HG02623 (cell line): ENCODE data around the gene LIPT2.

Experiments
- ATAC-seq: cut with Tn5 transposase; IDR thresholded peaks from one replicate; pipeline ENCODE4 v1.9.1; 2021; ENCODE audit warnings: moderate library complexity; ENCODE audit not compliant: unreplicated experiment

LIPT2 gene

DNA sequence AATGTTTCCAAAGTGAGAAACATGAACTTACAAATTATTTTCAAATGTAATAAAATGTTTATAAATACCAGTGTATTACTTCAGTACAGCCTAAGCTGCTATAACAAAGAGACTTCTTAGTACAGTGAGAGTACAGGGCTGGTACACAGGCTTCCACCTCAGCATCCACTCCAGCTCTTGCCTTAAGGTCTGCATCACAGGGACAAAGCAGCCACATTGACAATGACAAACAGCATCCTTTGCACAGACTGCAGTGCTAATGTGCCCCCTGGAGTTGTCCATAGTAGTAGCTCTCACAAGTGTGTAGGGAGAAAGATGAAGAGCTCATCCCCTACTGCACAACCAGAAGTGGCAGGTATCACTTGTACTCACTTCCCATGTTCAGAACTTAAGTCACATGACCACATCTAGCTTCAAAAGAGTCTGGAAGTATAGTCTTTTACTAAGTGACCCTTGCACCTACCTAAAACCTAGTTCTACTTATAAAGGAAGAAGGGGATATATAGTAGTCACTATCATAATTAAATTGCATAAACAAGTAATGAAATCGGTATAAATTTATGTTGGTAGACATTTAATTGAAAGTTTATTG, 10.7 kb upstream of the LIPT2 start:
- no peak for ATAC-seq

DNA sequence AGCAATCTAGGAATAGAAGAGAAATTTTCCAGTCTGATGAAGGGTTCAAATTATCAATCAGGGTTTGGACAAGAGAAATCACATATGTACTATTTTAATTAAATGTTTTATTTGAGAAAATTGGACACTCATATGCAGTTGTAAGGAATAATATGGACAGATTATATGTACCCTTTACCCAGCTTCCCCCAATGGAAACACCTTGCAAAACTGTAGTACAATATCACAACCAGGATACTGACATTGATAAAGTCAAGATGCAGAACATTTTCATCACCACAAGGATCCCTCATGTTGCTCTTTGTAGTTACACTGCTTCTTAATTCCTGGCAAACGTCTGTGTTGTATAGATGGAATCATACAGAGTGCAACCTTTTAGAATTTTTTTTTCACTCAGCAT, 1.4 kb upstream of the LIPT2 start:
- no peak for ATAC-seq

DNA sequence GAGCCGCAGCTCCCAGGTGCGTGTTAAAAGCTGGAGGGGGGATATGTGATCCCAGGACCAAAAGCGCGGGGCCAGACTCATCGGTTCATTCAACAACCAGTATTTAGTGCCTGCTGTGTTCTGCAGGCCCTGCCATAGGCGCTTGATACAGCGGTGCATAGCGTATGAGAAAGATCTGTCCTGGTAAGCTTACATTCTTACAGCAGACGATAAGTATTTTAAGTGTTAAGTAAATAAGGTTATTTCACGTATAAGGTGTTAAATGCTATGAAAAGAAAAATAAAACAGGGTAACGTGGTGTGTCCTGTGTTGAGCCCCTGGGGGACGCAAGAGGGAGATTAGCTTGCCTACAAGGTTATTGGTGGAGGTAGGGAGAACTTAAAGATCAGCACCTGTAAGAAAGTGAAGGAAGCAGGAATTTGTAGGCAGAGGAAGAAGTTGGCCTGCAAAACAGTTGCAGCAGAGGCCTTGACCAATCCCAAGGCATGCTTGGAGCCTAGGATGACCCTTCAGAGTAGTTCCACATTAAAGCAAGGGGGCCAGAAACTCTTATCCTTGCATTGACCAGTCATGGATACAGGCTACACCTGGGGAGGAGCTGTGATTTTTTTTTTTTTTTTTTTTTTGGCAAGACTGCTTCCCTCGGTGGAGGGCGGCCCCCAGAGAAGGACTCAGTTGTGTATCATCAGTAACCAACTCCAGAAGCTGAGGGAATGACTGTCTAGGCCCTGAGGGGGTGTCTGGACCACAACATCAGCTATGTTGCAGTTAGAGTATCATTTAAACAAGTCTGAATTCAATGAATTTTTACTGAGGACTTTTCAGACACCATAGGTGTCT, 487 bp upstream of the LIPT2 start:
- ATAC-seq = no peak

DNA sequence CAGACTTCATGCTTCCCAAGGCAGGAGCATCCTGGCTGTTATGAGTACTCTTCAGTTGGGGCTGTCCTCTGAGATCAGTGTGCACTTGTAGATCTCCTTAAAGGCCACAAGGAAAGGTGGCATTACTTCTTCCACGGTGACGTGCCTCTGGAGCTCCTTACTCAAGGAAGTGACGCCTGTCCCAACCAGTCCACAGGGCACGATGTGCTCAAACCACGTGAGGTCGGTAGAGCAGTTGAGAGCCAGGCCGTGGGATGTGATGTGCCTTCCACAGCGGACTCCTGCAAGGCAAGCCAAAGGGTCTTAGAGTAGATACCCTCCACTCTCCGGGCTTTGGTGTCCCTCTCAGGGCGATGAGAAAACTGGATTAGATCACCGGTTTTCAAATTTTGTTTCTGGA, 1.4 kb downstream of the LIPT2 start:
- ATAC-seq = no peak

DNA sequence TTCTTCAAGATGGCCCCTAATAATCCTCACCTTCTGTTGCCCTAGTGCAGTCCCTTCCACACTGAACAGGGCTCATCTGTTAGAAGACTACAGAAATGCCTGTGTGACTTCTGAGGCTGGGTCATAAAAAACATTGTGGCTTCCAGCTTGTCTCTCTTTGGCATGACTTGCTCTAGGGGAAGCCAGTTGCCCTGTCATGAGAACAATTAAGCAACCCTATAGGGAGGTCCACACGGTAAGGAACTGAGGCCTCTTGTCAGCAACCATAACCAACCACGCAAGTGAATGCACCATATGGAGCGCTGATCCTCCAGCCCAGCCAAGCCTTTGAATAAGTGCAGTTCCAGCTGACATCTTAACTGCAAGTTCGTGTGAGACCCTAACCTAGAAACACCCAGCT, 2.6 kb downstream of the LIPT2 start:
- no peak for ATAC-seq

DNA sequence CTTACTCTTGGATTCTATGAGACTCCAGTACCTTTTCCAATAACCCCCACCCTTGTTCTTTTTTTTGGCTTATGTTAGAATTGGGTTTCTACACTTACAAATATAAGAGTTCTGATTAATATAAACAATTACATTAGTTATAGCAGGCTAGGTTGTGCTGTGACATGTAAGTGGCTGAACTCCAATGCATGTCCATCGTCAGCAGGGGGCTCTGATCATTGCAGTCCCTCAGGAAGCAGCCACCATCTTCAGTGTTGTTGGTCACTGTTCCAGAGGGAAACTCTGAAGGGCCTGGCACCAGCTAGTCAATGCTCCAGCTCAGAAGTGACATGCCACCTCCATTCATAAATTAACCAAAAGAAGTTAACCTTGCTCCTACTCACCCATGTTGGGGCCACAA, 5.6 kb downstream of the LIPT2 start:
- ATAC-seq = no peak

DNA sequence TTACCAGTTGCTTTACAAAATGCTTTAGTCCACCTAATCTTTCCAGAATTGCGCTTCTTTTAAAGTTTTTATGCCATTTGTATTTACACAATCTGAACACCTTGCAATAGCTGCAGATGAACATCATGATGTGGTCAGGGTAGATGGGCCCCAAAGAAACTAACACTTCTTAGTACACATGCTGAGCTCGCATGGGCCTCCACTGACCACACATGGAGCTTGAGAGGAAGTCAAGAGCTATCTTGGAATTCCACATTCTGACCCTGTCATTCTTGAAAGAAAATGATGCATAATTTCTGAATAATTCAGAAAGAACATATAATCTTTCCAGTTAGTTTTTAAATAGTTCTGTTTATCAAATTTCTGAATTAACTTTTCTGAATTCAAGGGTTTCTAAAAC, 7.7 kb downstream of the LIPT2 start:
- ATAC-seq = no peak

DNA sequence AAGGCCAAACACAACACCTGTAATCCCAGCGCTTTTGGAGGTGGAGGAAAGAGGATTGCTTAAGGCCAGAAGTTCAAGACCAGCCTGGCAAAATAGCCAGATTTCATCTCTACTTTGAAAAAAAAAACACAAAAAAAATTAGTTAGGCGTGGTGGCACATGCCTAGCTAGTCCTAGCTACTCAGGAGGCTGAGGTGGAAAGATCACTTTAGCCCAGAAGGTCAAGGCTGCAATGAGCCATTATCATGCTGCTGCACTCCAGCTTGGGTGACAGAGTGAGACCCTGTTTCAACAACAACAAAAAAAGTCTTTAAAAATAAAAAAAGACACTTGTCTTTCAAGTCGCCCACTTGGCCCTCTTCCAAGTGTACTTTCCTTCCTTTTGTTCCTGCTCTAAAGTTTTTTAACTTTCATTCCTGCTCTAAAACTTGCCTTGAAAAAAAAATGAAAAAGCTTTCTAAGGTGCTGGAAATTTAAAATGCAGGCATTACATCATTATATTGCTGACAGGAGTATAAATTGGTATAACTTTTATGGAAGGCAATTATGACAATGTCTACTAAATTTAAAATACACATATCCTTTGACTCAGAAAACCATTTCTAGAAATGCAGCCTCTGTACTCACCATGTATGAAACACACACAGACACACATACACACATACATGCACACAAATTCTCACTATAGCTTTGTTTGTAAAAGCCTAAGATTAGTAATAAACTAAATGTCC, 12.7 kb downstream of the LIPT2 start:
- ATAC-seq = no peak

DNA sequence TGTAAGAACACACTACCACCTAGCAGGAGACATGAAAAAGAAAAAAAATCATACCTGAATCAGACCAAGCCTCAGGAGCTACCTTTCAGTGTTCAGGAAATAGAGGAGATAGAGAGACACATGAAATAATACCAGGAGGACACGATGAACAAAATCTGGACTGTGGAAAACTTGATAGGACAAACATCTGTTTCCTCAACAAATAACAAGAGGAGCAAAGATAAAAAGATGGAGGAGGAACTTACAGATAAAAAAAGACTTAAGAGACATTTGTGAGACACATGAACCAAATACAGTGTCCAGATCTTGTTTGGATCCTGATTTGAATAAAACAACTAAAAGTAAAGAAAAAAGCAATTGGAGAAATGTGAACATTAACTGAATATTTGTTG, 13.8 kb downstream of the LIPT2 start:
- no peak for ATAC-seq

DNA sequence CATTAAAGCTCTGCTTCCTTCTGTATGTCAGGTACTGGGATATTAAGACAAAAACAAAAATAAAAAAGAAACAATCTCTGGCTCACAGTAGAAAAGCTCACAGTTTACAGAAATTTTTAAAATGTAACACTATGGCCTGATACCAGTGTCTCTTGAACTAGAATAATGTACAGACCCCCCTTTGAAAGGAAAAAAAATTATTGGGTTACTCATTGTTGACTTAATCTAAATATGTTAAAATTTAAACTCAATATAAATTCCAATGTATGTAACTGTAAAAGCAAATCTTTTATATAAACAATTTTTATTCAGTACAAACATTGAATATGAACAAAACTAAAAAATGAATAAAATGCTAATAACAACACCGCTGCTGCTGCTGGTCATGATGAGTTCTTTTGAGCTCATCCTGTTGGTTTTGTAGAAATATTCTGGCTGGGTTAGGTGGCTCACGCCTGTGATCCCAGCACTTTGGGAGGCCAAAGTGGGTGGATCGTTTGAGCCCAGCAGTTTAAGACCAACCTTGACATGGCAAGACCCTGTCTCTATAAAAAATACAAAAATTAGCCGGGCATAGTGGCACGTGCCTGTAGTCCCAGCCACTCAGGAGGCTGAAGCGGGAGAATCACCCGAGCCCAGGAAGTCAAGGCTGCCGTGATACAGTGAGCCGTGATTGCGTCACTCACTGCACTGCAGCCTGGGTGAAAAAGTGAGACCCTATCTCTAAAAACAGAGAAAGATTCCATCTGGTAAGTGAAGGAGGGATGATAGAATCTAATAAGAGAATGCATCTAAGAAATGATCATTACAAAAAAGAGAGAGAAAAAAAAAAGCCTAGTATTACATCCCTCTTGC, 14.4 kb downstream of the LIPT2 start:
- no peak for ATAC-seq

DNA sequence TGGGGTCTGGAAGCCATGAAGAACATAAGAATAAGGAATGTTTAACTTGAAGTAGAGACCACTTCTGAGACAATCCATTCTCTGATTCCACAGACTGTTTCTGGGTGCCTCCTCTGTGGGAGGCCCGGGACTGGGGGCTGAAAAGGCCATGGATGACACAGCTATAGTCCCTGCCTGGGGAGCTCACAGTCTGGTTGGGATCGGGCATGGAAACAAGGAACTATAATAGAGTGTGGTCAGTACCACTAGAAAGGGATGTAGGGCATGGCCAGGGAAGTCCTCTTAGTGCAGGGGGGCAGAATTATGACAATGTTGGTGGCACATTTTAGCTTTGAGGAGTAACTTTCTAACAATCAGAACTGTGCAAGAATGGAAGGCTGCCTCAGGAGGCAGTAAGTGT, 17.0 kb downstream of the LIPT2 start:
- ATAC-seq = no peak

DNA sequence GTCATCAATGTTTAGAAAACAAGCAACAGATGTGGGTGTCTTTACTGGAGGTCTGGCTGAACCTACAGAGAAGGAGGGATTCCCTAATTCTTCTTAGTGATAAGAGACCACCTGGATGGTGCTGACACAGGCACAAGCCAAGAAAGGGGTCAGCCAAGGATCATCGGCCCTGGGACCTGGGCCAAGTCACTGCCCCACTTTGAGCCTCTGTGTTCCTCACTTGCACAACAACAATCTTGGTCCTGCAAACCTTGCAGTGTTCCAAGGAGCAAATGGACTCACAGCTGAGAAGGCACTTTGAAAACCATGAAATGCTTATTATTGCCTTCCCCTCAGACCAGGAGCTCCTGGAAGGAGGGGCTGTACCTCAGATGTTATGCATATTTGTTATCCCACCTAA, 19.2 kb downstream of the LIPT2 start:
- ATAC-seq = no peak

DNA sequence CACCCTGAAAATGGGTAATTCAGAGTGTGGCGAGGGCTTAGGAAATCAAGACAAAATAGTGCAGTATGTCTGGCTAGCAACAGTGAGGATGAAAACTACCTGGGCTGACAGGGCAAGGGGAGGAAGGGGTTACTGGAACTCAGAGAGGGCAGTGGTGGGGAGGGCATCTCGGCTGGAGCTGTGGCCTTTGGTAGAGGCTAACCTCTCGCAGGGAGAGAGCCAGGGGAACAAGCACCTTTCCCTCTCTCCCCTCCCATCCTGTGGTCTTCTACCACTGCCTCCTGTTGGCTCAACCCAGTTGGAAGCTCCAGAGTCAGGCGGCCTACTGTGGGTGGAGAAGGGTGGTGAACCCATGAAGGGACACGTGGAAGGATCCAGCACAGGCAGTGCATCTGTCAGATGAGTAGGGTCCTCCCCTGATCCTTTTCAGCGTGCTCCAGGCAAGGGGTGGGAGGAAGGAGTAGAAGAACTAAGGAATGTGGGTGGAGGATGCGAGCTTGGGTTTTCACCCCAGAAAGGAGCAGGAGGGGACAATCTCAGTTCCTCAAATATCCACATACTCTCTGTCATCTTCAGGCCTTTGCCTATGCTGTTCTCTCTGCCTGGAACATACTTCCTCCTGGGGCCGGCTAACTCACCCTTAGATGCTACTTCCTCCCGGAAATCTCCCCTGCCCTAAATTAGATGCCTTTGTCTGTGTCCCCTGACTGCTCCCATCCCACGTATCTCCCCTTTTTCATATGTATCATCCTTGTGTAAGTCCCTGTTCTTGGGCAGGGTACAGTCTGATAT, 19.9 kb downstream of the LIPT2 start:
- ATAC-seq = no peak

DNA sequence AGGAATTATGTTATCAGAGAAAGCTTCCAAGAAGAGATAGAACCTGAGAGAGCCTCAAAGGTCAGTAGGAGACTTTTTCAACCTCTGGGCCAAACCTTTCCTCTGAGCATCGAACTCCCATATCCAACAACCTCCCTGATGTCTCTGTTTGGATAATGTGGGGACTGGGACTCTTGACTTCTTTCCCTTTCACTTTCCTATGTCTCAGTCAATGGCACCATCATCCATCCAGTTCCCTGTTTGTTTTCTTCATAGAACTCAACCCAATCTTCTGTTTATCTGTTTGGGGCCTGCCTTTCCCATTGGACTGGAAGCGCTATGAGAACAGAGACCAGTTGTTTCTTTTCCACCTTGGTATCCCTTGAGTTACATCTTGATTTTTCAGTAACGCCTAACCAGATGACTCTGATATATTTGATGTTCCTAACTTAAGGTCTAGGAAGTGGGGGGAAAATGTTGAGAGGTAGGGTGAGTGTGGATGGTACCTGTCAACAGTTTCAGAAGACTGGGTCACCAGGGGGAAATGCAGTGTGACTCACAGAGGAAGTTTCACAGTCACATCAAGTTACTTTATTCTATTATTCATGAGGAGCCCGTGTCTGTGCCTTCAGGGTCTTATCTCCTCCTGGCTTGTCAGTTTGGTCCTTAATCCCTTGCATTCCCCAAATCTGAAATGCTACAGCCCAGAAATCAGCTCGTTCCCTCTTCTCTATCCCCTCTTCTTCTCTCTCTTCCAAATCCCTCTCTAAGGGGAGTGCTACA, 21.7 kb downstream of the LIPT2 start:
- no peak for ATAC-seq

DNA sequence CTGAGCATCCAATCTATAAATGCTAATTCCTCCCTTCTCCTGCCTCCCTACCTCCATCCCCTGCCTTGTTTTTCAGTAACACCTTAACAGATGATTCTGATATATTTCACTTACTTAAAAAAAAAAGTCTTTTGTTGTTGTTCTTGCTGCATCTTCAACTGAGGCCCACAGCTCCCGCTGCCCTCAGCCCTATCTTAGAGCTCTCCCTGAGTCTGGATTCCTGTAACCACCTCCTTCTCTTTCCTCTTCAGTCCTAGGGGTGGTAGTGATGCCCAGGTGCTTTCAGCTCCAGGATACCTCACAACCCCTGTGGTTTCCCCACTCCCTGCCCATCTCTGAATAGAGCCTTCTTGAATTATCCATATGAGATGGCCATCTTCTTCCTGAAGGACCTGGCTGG, 22.5 kb downstream of the LIPT2 start:
- ATAC-seq = no peak

DNA sequence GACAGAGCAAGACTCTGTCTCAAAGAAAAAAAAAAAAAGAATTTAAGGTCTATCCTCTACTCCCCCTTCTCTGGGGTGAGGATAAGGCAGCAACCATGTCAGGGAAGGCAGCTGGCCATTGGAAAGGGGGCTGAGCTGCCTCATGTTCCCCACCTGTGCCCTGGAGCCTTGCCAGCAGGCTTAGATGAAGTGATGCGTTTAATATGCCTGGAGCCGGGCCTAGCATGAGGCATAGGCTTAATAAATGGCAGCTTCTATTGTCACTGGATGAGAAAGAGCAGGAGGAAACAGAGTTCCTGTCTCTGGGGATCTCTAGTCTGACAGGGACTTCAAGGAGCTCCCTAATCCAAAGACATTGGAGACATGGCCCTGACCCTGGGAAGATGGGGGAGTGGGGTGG, 23.0 kb downstream of the LIPT2 start:
- no peak for ATAC-seq

DNA sequence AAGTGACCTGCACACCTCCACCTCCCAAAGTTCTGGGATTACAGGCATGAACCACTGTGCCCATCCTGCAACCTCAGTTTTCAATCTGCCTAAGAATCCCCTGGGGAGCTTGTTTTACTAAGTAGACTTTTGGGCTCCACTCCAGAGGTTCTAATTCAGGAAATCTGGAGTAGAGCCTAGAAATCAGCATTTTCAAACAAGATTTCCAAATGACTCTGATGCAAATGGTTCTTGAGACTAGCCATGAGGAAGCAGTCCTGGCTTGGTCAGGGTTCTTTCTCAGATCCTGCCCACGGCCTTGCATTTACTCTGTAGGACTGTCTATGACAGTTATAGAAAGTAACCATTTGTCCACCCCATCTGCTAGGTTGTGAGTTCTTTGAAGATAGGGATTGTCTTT, 24.6 kb downstream of the LIPT2 start:
- ATAC-seq = no peak

DNA sequence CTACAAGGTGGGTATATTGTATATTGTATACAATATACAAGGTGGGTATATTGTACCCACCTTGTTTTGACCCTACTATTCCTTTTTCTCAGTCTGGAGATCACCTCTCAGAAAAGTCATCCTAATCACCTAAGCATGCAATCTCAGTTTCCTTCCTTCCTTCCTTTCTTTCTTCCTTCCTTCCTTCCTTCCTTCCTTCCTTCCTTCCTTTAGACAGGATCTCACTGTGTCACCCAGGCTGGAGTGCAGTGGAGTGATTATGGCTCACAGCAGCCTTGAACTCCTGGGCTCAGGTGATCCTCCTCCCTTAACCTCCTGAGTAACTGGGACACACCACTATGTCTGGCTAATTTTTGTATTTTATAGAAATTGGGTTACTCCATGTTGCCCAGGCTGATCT, 25.0 kb downstream of the LIPT2 start:
- ATAC-seq = no peak

DNA sequence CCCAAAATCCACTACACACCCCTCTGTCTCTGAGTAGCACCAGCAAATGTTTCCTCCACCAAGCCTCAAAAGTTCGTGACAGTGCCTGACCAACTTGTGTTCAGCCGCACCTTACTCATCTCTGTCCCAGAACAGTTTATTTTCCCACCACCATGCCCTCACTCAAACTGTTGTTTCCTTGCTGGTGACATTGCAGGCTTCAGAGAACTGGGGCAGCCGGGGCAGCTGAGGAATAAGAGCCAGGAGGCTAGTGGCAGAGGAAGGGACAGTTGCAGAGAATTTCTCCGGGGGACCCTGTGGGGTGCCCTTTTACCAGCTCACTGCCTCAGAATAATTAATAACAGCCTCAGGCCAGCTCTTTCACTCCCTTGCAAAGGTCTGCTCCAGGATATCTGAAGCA, 25.5 kb downstream of the LIPT2 start:
- no peak for ATAC-seq
